ENCODE data around the gene INTS2.

- TF ChIP-seq CTCF (IDR thresholded peaks at IDR 0.05) = no peak
- TF ChIP-seq POLR2A (IDR thresholded peaks at IDR 0.05; ENCODE audit: low read depth) = no peak
- TF ChIP-seq POLR2AphosphoS5 (IDR thresholded peaks at IDR 0.05) = no peak
Observed at GRCh38 chr17:61821655-61822054, 106.1 kb downstream of the INTS2 start.
